K562 (cell line): ENCODE data around the gene INHBC. TPM values are rescaled to one million over a fixed set of nuclear protein-coding genes. Genes with fewer than 3 reads are reported as not detected.

Experiments used
- BRD9 ChIP-seq: fragments of 450-650 bp; IDR thresholded peaks from 2 replicates; pipeline ENCODE4 v1.6.1; 2018; ENCODE audit warnings: low read depth; ENCODE audit not compliant: partially characterized antibody
- E2F4 ChIP-seq: sonication (generic); formaldehyde crosslinking; IDR thresholded peaks from 2 replicates; pipeline ENCODE4 v1.8.0; 2022; ENCODE audit warnings: mild to moderate bottlenecking, low read depth, missing genetic modification reagents
- EZH2 ChIP-seq: IDR thresholded peaks from 2 replicates; pipeline ENCODE4 v1.6.1; 2012; ENCODE audit warnings: low read depth, mild to moderate bottlenecking, inconsistent platforms, low read length, borderline replicate concordance
- NFIC ChIP-seq: fragments of 450-650 bp; IDR thresholded peaks from 2 replicates; pipeline ENCODE4 v1.6.1; 2017; ENCODE audit warnings: mild to moderate bottlenecking, inconsistent platforms
- RHOXF2B ChIP-seq: fragments of 250-450 bp; sonication (Bioruptor Pico); conservative IDR thresholded peaks from 2 replicates; pipeline ENCODE4 v1.5.1; 2021
- STAG1 ChIP-seq: sonication (generic); formaldehyde crosslinking; IDR thresholded peaks from 2 replicates; pipeline ENCODE4 v1.5.0; 2020; ENCODE audit warnings: missing genetic modification reagents, borderline replicate concordance
- ZBTB7A ChIP-seq: IDR thresholded peaks from 2 replicates; pipeline ENCODE4 v1.6.1; 2011; ENCODE audit warnings: low read depth, mild to moderate bottlenecking, low read length, moderate library complexity, borderline replicate concordance; ENCODE audit not compliant: control insufficient read depth
- ZBTB8A ChIP-seq: fragments of 450-650 bp; IDR thresholded peaks from 2 replicates; pipeline ENCODE4 v1.6.1; 2018; ENCODE audit warnings: mild to moderate bottlenecking, moderate library complexity; ENCODE audit not compliant: partially characterized antibody
- ZNF316 ChIP-seq: fragments of 450-650 bp; IDR thresholded peaks from 2 replicates; pipeline ENCODE4 v1.6.1; 2016
- ZNF592 ChIP-seq: fragments of 450-650 bp; IDR thresholded peaks from 2 replicates; pipeline ENCODE4 v1.6.1; 2017; ENCODE audit warnings: antibody characterized with exemption, mild to moderate bottlenecking
- polyA plus RNA-seq, 8 experiments: library from polyadenylated mRNA; depleted of rRNA in 4 of 8; stranded (reverse) in 5 of 8; unstranded in 3 of 8; fragments of >200 nt; fragmentation: Nextera tagmentation in 2 of 8; fragmentation: Illumina TruSeq in 1 of 8; extraction: Ambion mirVana in 2 of 8; extraction: Trizol in 1 of 8; gene quantifications; 2 replicates each; pipeline versions ENCODE4 v1.2.1 to v1.2.3, GENCODE V29; 2011 to 2014; ENCODE audit warnings: inconsistent platforms in 1 of 8, missing spikeins in 1 of 8
- total RNA-seq, 7 experiments: library from RNA; depleted of rRNA in 6 of 7; stranded (reverse); fragments of >200 nt in 6 of 7; fragmentation: Illumina TruSeq in 2 of 7; extraction: Trizol in 2 of 7; gene quantifications; 2 replicates each; pipeline versions ENCODE4 v1.2.1 to v1.2.3, GENCODE V29; 2011 to 2021; ENCODE audit warnings: low replicate concordance in 1 of 7
- TF ChIP-seq, protein P1 (sequence below): fragments of 450-650 bp; IDR thresholded peaks from 2 replicates; pipeline ENCODE4 v1.6.1; 2016; ENCODE audit warnings: mild to moderate bottlenecking, moderate library complexity

The INHBC gene
- total and polyA plus RNA-seq, 9 of the 15 experiments (the other 6 are each of a cell fraction or from before 2014, with no cell fraction given) = 0.07 to 0.24 (median 0.15) TPM; not detected in 4

DNA sequence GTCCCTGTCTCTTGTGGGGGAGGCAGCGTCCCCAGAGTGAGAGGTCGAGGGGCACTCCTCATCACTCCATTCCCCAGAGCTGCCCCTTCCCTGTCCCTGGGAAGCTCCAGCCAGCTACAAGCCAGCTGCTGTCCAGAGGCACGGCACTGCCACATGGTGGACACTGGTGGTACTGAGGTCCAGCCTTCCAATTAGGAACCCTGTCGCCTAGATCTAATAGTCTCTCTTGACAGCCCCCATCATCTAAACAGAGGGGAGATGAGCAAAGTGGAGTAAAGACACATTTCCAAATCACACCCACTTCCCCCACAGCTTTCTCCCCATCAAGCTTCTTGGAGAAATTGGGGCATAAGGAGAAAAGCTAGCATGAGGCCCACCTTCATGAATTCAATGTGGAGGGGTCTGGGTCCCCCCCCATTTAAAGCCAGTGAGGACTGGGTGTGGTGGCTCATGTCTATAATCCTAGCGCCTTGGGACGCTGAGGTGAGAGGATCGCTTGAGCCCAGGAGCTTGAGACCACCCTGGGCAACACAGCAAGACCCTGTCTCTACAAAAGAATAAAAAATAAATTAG lies 18.4 kb downstream of the INHBC start (continued):
- TF ChIP-seq, protein P1, sequence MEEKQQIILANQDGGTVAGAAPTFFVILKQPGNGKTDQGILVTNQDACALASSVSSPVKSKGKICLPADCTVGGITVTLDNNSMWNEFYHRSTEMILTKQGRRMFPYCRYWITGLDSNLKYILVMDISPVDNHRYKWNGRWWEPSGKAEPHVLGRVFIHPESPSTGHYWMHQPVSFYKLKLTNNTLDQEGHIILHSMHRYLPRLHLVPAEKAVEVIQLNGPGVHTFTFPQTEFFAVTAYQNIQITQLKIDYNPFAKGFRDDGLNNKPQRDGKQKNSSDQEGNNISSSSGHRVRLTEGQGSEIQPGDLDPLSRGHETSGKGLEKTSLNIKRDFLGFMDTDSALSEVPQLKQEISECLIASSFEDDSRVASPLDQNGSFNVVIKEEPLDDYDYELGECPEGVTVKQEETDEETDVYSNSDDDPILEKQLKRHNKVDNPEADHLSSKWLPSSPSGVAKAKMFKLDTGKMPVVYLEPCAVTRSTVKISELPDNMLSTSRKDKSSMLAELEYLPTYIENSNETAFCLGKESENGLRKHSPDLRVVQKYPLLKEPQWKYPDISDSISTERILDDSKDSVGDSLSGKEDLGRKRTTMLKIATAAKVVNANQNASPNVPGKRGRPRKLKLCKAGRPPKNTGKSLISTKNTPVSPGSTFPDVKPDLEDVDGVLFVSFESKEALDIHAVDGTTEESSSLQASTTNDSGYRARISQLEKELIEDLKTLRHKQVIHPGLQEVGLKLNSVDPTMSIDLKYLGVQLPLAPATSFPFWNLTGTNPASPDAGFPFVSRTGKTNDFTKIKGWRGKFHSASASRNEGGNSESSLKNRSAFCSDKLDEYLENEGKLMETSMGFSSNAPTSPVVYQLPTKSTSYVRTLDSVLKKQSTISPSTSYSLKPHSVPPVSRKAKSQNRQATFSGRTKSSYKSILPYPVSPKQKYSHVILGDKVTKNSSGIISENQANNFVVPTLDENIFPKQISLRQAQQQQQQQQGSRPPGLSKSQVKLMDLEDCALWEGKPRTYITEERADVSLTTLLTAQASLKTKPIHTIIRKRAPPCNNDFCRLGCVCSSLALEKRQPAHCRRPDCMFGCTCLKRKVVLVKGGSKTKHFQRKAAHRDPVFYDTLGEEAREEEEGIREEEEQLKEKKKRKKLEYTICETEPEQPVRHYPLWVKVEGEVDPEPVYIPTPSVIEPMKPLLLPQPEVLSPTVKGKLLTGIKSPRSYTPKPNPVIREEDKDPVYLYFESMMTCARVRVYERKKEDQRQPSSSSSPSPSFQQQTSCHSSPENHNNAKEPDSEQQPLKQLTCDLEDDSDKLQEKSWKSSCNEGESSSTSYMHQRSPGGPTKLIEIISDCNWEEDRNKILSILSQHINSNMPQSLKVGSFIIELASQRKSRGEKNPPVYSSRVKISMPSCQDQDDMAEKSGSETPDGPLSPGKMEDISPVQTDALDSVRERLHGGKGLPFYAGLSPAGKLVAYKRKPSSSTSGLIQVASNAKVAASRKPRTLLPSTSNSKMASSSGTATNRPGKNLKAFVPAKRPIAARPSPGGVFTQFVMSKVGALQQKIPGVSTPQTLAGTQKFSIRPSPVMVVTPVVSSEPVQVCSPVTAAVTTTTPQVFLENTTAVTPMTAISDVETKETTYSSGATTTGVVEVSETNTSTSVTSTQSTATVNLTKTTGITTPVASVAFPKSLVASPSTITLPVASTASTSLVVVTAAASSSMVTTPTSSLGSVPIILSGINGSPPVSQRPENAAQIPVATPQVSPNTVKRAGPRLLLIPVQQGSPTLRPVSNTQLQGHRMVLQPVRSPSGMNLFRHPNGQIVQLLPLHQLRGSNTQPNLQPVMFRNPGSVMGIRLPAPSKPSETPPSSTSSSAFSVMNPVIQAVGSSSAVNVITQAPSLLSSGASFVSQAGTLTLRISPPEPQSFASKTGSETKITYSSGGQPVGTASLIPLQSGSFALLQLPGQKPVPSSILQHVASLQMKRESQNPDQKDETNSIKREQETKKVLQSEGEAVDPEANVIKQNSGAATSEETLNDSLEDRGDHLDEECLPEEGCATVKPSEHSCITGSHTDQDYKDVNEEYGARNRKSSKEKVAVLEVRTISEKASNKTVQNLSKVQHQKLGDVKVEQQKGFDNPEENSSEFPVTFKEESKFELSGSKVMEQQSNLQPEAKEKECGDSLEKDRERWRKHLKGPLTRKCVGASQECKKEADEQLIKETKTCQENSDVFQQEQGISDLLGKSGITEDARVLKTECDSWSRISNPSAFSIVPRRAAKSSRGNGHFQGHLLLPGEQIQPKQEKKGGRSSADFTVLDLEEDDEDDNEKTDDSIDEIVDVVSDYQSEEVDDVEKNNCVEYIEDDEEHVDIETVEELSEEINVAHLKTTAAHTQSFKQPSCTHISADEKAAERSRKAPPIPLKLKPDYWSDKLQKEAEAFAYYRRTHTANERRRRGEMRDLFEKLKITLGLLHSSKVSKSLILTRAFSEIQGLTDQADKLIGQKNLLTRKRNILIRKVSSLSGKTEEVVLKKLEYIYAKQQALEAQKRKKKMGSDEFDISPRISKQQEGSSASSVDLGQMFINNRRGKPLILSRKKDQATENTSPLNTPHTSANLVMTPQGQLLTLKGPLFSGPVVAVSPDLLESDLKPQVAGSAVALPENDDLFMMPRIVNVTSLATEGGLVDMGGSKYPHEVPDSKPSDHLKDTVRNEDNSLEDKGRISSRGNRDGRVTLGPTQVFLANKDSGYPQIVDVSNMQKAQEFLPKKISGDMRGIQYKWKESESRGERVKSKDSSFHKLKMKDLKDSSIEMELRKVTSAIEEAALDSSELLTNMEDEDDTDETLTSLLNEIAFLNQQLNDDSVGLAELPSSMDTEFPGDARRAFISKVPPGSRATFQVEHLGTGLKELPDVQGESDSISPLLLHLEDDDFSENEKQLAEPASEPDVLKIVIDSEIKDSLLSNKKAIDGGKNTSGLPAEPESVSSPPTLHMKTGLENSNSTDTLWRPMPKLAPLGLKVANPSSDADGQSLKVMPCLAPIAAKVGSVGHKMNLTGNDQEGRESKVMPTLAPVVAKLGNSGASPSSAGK = no peak
- 0 out of 2 replicates have a peak, but pooled peaks have one; percentile 3 for TF ChIP-seq ZBTB7A
- TF ChIP-seq RHOXF2B = no peak
- TF ChIP-seq ZBTB8A = no peak
- TF ChIP-seq STAG1 = peak; percentile 85; the same call in 1 of the 2 replicates
- 0 out of 2 replicates have a peak, but pooled peaks have one; percentile 8 for TF ChIP-seq ZNF592
- TF ChIP-seq BRD9 = peak; percentile 86
- TF ChIP-seq ZNF316 = no peak
- TF ChIP-seq E2F4 (CRISPR knock-in tag) = no peak
- TF ChIP-seq EZH2 = no peak
- no peak for TF ChIP-seq NFIC
